HepG2 (cell line): Measurements from ENCODE around the gene POFUT2. TPM values are rescaled to one million over a fixed set of nuclear protein-coding genes. Genes with fewer than 3 reads are reported as not detected.

Experiments
- CBX5 ChIP-seq: sonication (generic); formaldehyde crosslinking; IDR thresholded peaks from 2 replicates; pipeline ENCODE4 v1.4.0; 2020; ENCODE audit warnings: missing genetic modification reagents, borderline replicate concordance
- HDAC1 ChIP-seq: sonication (generic); formaldehyde crosslinking; IDR thresholded peaks from 2 replicates; pipeline ENCODE4 v1.5.1; 2020; ENCODE audit warnings: mild to moderate bottlenecking, missing genetic modification reagents
- KAT8 ChIP-seq: IDR thresholded peaks from 2 replicates; pipeline ENCODE4 v1.6.1; 2016; ENCODE audit warnings: missing genetic modification reagents, missing compliant biosample characterization
- NFE2L1 ChIP-seq: sonication (generic); formaldehyde crosslinking; IDR thresholded peaks from 2 replicates; pipeline ENCODE4 v1.4.0; 2020; ENCODE audit warnings: missing genetic modification reagents, mild to moderate bottlenecking, borderline replicate concordance
- NR2F6 ChIP-seq, 2 experiments: IDR thresholded peaks; 2 replicates each; pipeline ENCODE4 v1.6.1; 2016; ENCODE audit warnings: antibody characterized with exemption in 1 of 2, mild to moderate bottlenecking in 1 of 2
- RORA ChIP-seq: sonication (generic); formaldehyde crosslinking; IDR thresholded peaks from 2 replicates; pipeline ENCODE4 v1.5.0; 2020; ENCODE audit warnings: mild to moderate bottlenecking, missing genetic modification reagents, moderate library complexity
- ZNF264 ChIP-seq: sonication (generic); formaldehyde crosslinking; IDR thresholded peaks from 2 replicates; pipeline ENCODE4 v1.4.0; 2020; ENCODE audit warnings: missing genetic modification reagents
- ZNF530 ChIP-seq: sonication (generic); formaldehyde crosslinking; IDR thresholded peaks from 2 replicates; pipeline ENCODE4 v1.5.0; 2020; ENCODE audit warnings: low read depth, mild to moderate bottlenecking, missing genetic modification reagents
- ZNF570 ChIP-seq: sonication (generic); formaldehyde crosslinking; IDR thresholded peaks from 2 replicates; pipeline ENCODE4 v1.4.0; 2020; ENCODE audit warnings: mild to moderate bottlenecking, missing genetic modification reagents, borderline replicate concordance
- ZNF816 ChIP-seq: sonication (generic); formaldehyde crosslinking; IDR thresholded peaks from 2 replicates; pipeline ENCODE4 v1.8.0; 2022; ENCODE audit warnings: missing genetic modification reagents, mild to moderate bottlenecking, borderline replicate concordance
- polyA plus RNA-seq, 8 experiments: library from polyadenylated mRNA; depleted of rRNA in 3 of 8; stranded (reverse) in 7 of 8; unstranded in 1 of 8; fragments of >200 nt; fragmentation: Illumina TruSeq in 4 of 8; extraction: Trizol in 4 of 8; gene quantifications; 2 replicates each; pipeline versions ENCODE4 v1.2.1 to v1.2.3, GENCODE V29; 2011 to 2016; ENCODE audit warnings: low read depth in 4 of 8, missing spikeins in 1 of 8, mixed read lengths in 1 of 8; ENCODE audit not compliant: insufficient read depth in 1 of 8
- total RNA-seq, 5 experiments: library from RNA; depleted of rRNA; stranded (reverse); fragments of >200 nt; fragmentation: Illumina TruSeq; extraction: Trizol; gene quantifications; 2 replicates each; pipeline ENCODE4 v1.2.3, GENCODE V29; 2016; ENCODE audit warnings: low read depth in 1 of 5
- TF ChIP-seq, protein P1 (sequence below): sonication (generic); formaldehyde crosslinking; IDR thresholded peaks from 2 replicates; pipeline ENCODE4 v1.4.0; 2020; ENCODE audit warnings: mild to moderate bottlenecking, missing genetic modification reagents
- TF ChIP-seq, protein P2 (sequence below): fragments of 450-650 bp; IDR thresholded peaks from 2 replicates; pipeline ENCODE4 v1.6.1; 2016
- TF ChIP-seq, protein P3 (sequence below): sonication (generic); formaldehyde crosslinking; conservative IDR thresholded peaks from 2 replicates; pipeline ENCODE4 v1.4.0; 2020; ENCODE audit warnings: missing genetic modification reagents
- TF ChIP-seq, protein P4 (sequence below): sonication (generic); formaldehyde crosslinking; IDR thresholded peaks from 2 replicates; pipeline ENCODE4 v1.5.0; 2020; ENCODE audit warnings: mild to moderate bottlenecking, missing genetic modification reagents, borderline replicate concordance
- TF ChIP-seq, protein P5 (sequence below): sonication (generic); formaldehyde crosslinking; conservative IDR thresholded peaks from 2 replicates; pipeline ENCODE4 v1.4.0; 2020; ENCODE audit warnings: missing genetic modification reagents
- TF ChIP-seq, protein P6 (sequence below): sonication (generic); formaldehyde crosslinking; IDR thresholded peaks from 2 replicates; pipeline ENCODE4 v1.4.0; 2020; ENCODE audit warnings: missing genetic modification reagents
- TF ChIP-seq, protein P7 (sequence below): sonication (generic); formaldehyde crosslinking; IDR thresholded peaks from 2 replicates; pipeline ENCODE4 v1.5.0; 2020; ENCODE audit warnings: missing genetic modification reagents, mild to moderate bottlenecking, borderline replicate concordance

POFUT2 gene
- total and polyA plus RNA-seq, 2 of the 13 experiments (the other 11 are each of a cell fraction or from before 2014, with no cell fraction given): 22.8 to 24.0 TPM

DNA sequence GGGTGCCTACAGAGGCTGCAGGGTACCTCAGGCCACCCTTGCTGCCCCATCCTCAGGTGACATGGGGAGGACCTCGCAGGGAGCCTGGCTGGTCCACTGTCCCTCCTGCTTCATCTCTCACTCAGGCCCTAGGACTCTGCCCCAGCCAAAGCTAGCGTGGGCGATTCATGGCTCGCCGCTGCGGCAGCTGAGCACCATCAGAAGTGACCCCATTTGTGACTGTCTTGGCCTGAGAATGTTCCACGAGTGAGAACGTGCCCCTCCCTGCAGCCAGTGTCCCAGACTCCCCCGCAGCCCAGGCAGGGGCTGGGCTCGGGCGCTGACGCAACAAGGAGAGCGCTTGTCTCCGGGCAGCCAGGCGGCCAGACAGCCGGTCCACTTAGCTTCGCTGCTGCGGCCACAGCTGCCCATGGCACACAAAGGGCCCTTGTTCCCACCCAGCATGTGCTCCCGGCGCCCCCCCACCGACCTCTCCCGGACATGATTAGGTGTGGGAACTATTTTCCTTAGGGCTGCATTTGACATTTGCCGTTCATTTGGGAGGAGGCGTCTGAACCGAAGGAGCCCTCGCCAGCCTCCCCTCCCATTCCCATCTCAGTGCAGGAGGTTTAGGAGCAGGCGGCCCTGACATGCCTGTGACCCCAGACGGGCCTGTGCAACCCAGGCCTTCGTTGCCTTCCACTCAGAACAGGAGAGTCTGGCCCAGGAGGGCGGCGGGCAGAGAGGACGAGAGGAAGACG is 19.3 kb upstream of the POFUT2 start (continued):
- TF ChIP-seq, protein P1, sequence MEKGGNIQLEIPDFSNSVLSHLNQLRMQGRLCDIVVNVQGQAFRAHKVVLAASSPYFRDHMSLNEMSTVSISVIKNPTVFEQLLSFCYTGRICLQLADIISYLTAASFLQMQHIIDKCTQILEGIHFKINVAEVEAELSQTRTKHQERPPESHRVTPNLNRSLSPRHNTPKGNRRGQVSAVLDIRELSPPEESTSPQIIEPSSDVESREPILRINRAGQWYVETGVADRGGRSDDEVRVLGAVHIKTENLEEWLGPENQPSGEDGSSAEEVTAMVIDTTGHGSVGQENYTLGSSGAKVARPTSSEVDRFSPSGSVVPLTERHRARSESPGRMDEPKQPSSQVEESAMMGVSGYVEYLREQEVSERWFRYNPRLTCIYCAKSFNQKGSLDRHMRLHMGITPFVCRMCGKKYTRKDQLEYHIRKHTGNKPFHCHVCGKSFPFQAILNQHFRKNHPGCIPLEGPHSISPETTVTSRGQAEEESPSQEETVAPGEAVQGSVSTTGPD (CRISPR knock-in tag): no peak
- TF ChIP-seq NR2F6 (IDR thresholded peaks at IDR 0.05) (peak; percentile 47), NR2F6 (CRISPR knock-in tag; IDR thresholded peaks at IDR 0.05) (peak; percentile 60; the same call in 1 of the 2 replicates), ZNF264 (CRISPR knock-in tag) (peak; percentile 80; the same call in 1 of the 2 replicates), RORA (CRISPR knock-in tag) (no peak), HDAC1 (CRISPR knock-in tag) (peak; percentile 82), ZNF816 (no peak), ZNF570 (CRISPR knock-in tag) (no peak), KAT8 (peak; percentile 43), CBX5 (peak; percentile 12; the same call in 1 of the 2 replicates), ZNF530 (no peak), NFE2L1 (CRISPR knock-in tag) (no peak)
- TF ChIP-seq, protein P2, sequence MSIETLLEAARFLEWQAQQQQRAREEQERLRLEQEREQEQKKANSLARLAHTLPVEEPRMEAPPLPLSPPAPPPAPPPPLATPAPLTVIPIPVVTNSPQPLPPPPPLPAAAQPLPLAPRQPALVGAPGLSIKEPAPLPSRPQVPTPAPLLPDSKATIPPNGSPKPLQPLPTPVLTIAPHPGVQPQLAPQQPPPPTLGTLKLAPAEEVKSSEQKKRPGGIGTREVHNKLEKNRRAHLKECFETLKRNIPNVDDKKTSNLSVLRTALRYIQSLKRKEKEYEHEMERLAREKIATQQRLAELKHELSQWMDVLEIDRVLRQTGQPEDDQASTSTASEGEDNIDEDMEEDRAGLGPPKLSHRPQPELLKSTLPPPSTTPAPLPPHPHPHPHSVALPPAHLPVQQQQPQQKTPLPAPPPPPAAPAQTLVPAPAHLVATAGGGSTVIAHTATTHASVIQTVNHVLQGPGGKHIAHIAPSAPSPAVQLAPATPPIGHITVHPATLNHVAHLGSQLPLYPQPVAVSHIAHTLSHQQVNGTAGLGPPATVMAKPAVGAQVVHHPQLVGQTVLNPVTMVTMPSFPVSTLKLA: no peak
- TF ChIP-seq, protein P3, sequence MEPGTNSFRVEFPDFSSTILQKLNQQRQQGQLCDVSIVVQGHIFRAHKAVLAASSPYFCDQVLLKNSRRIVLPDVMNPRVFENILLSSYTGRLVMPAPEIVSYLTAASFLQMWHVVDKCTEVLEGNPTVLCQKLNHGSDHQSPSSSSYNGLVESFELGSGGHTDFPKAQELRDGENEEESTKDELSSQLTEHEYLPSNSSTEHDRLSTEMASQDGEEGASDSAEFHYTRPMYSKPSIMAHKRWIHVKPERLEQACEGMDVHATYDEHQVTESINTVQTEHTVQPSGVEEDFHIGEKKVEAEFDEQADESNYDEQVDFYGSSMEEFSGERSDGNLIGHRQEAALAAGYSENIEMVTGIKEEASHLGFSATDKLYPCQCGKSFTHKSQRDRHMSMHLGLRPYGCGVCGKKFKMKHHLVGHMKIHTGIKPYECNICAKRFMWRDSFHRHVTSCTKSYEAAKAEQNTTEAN (CRISPR knock-in tag): peak; percentile 80; the same call in 1 of the 2 replicates
- TF ChIP-seq, protein P4, sequence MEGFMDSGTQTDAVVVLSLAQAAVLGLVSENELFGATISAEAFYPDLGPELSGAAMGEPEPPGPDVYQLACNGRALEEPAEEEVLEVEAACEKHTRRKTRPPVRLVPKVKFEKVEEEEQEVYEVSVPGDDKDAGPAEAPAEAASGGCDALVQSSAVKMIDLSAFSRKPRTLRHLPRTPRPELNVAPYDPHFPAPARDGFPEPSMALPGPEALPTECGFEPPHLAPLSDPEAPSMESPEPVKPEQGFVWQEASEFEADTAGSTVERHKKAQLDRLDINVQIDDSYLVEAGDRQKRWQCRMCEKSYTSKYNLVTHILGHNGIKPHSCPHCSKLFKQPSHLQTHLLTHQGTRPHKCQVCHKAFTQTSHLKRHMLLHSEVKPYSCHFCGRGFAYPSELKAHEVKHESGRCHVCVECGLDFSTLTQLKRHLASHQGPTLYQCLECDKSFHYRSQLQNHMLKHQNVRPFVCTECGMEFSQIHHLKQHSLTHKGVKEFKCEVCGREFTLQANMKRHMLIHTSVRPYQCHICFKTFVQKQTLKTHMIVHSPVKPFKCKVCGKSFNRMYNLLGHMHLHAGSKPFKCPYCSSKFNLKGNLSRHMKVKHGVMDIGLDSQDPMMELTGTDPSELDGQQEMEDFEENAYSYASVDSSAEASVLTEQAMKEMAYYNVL (CRISPR knock-in tag): peak; percentile 61; the same call in 1 of the 2 replicates
- TF ChIP-seq, protein P5, sequence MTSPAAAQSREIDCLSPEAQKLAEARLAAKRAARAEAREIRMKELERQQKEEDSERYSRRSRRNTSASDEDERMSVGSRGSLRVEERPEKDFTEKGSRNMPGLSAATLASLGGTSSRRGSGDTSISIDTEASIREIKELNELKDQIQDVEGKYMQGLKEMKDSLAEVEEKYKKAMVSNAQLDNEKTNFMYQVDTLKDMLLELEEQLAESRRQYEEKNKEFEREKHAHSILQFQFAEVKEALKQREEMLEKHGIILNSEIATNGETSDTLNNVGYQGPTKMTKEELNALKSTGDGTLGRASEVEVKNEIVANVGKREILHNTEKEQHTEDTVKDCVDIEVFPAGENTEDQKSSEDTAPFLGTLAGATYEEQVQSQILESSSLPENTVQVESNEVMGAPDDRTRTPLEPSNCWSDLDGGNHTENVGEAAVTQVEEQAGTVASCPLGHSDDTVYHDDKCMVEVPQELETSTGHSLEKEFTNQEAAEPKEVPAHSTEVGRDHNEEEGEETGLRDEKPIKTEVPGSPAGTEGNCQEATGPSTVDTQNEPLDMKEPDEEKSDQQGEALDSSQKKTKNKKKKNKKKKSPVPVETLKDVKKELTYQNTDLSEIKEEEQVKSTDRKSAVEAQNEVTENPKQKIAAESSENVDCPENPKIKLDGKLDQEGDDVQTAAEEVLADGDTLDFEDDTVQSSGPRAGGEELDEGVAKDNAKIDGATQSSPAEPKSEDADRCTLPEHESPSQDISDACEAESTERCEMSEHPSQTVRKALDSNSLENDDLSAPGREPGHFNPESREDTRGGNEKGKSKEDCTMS (CRISPR knock-in tag): no peak
- TF ChIP-seq, protein P6, sequence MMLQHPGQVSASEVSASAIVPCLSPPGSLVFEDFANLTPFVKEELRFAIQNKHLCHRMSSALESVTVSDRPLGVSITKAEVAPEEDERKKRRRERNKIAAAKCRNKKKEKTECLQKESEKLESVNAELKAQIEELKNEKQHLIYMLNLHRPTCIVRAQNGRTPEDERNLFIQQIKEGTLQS (CRISPR knock-in tag): peak; percentile 94
- TF ChIP-seq, protein P7, sequence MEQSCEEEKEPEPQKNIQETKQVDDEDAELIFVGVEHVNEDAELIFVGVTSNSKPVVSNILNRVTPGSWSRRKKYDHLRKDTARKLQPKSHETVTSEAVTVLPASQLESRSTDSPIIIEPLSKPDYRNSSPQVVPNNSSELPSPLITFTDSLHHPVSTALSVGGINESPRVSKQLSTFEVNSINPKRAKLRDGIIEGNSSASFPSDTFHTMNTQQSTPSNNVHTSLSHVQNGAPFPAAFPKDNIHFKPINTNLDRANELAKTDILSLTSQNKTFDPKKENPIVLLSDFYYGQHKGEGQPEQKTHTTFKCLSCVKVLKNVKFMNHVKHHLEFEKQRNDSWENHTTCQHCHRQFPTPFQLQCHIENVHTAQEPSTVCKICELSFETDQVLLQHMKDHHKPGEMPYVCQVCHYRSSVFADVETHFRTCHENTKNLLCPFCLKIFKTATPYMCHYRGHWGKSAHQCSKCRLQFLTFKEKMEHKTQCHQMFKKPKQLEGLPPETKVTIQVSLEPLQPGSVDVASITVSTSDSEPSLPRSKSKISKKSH: 0 out of 2 replicates have a peak, but pooled peaks have one; percentile 30
